Measurements from ENCODE around the gene RGS8.

RGS8 gene

DNA sequence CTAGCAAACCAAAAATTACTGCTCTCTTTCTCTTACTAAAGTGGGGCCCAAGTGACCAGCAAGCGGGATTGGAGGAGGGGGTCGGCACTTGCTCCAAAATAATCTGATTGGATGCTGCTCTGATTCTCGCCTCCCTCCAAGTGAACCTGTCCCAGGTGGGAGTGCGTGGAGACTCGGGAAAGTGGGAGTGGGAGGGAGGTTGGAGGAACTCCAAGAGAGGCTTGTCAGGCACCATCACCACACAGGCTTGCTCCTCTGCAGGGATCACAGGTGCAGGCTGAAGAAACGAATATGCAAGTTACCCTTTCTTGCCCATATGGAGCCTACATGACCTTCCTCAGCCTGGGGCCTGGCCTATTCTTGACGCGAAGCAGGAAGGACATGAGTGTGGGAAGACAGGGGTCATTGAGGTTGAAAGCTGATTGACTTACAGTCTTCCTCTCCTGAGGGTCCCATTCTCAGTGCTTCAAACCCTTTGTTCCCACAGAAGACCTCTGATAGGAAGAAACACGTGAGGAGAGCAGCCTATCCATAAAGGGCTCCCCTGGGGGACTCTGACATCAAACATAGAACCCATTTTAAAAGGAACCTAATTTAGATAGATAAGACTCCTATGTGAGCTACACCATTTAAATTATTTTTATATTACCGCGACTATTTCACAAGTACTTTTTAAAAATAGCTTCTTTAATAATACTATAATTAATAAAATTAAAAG, 14.2 kb downstream of the RGS8 start:
- no peak for DNase-seq

DNA sequence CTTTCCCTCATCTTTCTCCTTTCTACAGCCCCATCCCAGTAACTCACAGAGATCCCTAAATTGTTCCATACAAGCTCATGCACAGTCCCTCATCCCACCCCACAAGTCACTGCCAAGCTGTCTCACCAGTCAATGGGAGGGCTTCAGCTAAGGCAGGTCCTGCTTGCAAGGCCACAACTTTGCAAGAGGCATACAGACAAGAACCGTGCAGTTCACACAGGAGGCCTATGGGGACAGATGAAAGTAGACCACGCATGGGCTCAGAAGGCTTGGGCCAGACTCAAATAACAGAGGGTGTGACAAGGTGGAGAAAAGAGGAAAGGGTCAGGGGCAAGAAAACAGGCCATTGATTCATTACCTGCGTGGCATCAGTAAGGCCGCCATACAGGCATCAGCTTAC, 15.1 kb downstream of the RGS8 start:
- DNase-seq: no peak

DNA sequence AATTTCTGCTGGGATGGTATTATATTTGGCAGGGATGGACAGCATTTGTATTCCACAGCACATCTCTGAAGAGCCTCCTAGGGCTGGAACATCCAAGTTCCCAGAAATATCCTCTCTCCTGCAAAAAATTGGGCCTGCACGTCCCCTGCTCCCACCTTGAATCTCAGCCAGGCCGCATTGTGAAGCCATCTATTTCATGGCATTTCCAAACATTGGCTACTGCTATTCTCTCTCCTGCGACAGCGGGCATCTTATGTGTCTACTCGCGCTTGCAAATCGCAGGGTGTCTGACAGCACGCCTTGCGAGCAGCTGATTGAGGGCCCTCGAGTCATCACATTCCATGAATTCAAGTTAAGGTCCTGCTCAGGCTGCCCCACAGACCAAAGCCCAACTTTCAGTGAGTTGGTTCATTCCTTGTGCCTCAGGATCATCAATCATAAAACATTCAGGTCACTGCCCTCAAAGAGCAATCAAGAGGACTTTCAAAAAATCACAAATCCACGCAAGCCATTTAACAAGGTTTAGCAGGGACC, 15.8 kb downstream of the RGS8 start:
- no peak for DNase-seq

DNA sequence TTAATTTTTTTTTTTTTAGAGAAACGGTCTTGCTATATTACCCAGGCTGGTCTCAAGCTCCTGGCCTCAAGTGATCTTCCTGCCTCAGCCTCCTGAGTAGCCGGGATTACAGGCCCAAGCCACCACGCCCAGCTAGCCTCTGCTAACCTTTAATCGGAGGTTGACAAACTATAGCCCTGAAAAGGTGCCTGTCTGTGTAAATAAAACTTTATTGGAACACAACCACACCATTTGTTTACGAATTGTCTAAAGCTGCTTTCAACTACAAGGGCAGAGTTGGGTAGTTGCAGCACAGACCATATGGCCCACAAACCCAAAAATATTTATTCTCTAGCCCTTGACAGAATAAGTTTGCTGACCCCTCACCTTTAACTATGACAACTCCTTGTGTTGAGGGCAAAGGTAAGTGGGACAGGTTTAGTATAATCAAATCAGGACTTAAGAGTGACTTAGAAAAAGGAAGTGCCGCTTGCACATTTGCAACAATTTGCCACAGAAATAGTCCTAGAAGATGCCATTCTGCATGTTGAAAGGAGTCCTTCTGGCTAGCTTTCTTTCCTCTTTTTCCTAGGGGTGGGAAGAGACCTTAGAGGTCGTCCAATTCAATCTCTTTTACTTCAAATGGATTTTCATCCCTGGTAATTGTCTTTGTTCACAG, 16.4 kb downstream of the RGS8 start:
- no peak for DNase-seq

DNA sequence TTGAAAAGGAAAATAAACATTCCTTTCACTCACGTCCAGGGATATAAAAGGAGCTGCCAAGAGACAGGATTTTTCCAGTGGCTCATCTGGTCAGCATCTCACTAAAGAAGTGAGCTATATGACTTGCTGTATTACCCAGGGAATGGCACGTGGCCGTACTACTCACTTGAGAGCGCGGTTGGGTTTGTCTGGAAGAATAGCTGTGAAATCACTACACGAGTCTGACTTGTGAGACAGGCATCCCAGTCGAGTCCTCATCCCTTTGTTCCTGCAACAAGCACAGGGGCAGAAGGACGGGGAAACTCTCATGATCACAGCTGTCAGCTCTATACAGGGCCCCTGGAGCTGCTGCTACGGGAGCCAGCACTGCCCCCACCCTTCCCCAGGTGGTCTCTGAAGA, 17.7 kb downstream of the RGS8 start:
- DNase-seq: no peak

DNA sequence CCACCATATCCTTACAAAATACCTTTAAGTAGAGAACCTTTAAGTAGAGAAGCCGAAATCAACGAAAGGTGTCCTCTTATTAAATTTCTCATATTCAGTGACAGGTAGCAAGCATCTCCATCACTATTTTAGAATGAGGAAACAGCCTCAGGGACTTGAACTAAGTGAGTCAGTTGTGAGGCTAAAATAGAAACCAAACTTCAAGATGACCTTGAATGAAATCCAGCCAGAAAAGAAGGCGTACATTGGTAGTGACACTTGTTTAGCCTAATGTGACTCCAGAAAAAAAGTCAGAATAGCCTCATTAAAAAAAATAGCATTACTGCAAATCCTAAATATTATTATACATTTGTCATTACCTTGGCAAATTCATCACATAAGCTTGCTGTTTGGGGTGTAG, 20.1 kb downstream of the RGS8 start:
- DNase-seq: no peak

DNA sequence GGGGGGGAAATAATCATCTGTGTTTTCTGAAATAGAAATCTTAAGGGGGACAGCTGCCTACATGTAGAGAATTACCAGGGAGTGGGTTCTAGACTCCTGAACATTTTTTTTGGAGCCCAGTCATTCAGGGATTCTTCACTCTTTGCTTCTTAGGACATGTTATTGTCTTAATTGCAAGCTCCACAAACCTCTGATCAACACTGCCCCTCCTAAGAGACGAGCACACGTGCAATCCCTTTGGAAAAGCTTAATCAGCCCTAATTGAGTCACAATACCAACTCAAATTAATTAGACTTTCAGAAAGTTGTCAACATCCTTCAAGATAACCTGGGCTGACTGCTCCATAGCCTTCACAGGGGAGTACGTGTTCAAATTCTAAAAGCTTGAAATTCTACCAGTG, 21.4 kb downstream of the RGS8 start:
- DNase-seq: no peak

DNA sequence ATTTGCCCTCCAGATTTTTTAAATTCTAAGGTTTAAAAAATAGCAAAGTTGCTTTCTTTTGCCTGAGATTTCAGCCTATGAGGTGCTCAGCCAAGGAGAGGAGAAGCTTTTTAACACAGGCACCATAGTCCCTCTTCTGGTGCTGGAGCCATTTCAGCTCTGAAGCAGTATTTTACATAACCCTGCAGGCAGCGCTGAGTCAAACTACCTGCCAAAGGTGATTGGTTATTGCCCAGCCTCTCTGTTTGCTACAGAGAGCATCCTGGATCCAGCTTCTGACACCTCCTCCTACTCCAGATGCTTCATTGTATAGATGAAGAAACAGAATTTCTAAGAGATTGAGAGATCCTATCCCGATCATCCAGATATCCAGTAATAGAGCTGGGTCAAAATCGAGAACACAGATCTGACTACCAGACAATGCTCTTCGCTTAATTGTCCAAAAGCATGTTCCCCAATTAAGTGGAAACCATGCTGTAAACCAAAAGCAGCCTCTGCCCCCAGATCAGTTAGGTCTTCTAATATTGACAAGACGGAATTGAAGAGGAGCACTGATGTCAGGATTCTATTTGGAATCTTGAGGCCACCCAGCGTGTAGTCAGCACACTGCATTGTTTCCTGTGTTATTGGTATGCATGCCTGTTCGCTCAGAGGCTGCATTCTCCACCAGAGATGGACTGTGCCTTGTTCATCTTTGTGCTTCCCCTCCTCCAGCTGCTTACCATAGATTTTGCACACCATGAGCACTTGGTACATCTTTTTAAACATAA, 22.1 kb downstream of the RGS8 start:
- no peak for DNase-seq

DNA sequence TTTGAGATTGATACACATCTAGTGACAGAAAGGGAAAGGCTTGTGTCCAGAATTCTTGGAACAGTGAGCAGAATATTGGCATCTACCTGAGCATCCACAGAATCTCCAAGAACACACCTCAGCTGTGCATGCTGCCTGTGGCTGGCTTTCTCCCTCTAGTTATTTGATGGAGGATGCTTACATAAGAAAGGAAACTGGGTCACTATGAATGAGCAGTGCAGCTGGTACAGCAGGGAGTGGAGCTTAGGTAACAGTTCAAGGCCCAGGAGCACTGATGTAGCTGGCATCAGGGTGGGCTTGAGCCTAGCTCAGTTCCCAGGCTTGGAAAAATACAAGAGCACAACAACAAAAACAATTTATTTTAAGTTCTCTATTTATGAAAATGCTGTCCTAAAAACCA, 26.3 kb downstream of the RGS8 start:
- no peak for DNase-seq

DNA sequence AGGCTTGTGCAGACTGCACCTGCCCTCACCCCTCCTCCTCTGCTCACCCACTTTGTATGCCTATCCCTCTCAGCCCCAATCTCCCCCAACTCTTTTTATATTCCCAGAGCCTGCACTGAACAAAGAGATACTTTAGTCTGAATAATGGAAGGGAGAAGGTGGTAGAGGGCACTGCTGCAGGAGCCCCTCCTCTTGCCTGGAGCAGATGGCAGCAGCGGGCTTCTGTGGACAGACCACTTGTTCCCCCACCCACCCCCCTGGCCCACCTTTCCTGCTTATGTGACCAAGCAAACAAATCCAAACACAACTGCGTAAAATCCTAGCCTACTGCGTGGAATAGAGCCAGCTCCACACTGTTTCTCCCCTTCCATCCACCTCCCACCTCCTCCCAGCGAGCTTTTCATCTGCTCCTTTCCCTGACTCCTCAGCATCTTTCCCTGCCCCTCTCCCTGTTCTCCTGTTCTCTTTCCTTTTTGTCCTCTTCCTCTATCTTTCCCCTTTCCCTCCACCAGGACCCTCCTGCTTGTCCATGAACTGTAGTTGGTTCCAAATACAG, 27.5 kb downstream of the RGS8 start:
- no peak for DNase-seq

DNA sequence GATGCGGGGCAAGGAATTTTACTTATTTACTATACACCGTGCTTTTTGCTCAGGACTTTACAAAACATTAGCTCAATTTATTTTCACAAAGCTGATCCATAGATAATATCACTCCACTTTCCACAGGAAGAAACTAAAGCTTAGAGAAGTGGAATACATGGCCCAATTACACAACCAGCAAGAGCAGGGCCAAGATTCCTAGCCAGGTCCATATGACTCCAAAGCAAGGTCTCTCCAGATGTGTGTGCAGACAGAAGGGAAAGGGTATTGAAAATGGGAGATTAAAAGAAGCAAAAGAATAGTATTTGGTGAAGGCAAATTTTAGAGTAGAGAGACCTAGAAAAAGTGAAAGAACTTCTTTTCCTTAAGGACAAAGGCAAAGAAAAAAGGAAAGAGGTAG, 30.4 kb downstream of the RGS8 start:
- no peak for DNase-seq

DNA sequence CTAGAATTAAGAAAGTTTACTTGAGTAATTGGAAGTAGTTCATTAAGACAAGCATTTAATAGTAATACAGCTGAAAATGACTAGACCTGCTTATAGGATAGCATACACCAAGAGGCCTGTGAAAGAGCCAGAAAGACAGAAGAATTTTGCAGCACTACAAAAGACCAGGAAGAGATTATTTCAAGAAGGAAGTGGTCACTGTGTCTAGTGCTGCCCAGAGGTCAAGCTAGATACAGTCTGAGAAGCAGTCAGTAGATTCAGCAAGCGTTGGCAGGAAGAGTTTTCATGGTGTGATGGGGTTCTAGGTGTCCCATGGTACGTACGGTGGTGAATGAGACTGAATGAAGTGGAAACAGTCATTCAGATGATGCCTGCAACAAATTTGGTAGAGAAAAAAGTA, 31.5 kb downstream of the RGS8 start:
- DNase-seq: no peak

DNA sequence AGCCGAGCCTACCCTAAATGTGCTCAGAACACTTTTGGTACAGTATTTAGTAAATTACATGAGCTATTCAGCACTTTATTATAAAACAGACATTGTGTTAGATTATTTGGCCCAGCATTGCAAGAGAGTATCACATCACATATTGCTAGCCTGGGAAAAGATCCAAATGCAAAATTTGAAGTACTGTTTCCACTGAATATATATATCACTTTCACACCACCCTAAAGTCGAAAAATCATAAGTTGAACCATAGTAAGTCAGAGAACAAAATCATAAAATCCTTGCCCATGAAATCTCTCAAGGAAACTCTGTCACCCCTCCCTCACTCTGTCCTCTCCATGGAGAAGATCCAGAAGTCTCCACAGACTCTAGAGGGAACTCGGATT, 33.1 kb downstream of the RGS8 start:
- no peak for DNase-seq

DNA sequence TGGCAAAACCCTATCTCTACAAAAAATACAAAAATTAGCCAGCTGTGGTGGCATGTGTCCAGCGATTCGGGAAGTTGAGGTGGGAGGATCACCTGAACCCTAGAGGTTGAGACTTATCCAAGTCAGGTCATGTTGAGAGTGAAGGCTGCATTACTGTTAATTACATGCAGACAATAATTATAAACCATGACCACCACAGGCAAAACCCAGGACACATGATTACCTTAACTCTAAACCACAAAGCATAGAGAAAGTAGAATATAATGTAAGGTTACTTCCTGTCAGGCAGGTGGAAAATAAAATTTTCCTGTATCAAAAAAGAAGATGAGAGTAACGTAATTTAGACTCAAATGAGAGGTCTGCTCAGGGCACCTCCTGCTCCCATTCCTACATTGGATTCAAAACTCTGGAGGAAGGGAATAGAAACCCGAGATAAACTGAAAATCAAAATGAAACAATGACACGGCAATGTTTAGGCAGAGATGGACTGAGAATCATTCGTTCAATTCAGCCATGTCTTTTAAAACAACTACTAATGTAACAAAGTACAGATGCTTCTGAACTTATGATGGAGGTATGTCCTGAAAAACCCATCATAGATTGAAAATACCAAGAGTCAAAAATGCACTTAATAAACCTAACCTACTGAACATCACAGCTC, 33.6 kb downstream of the RGS8 start:
- DNase-seq: no peak

DNA sequence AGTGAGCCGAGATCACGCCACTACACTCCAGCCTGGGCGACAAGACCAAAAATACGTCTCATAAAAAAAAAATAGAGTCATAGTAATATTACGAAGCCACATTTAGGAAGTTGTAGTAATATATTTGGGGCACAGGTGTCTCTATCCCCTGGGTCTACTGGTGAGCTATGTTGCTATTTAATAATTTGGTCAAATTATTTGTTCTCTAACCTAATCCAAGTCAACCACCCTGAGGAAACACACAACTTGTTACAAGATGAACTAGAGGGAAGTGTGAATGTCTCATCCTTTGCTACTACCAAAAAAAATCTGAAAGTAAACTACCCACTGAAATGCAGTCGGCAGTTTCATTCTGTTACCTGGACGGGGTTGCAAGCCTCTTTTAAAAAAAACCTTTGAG, 35.3 kb downstream of the RGS8 start:
- DNase-seq: no peak

DNA sequence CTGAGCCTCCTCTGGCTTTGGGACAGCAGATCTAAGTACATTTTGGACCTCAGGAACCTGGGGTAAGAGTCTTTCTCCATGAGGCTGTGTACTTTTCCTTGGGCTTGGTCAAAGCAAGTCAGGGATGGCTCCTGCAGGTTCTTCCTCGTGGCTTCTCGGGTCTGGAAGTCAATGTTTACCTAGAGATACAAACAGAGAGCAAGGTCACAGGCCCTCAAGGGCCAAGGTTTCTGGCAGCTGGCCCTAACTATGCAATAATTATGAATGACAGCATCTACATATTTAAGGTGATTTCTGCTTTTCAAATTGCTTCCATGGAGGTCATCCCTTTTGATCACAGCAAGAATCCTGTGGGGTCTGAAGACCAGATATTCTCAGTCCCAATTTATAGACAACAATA, 37.6 kb downstream of the RGS8 start:
- no peak for DNase-seq

DNA sequence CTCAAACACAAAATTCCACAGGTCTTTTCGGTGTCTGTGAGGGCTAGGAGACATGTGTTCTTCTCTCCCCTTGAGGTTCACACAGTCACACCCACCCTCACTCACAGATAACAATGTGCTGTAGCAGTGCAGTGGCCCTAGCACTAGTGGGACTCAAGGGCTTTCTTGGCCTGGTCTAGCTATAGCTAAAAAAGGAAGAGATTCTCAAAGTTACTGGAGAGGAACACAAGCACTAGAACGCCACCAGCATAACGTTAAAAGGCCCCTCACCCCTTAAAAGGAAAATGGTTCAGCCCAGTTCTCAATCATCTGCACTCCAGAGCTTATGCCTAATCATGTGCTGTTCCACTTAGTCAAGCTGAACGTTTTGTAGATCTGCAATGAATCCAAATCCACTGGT, 39.5 kb downstream of the RGS8 start:
- DNase-seq: no peak

DNA sequence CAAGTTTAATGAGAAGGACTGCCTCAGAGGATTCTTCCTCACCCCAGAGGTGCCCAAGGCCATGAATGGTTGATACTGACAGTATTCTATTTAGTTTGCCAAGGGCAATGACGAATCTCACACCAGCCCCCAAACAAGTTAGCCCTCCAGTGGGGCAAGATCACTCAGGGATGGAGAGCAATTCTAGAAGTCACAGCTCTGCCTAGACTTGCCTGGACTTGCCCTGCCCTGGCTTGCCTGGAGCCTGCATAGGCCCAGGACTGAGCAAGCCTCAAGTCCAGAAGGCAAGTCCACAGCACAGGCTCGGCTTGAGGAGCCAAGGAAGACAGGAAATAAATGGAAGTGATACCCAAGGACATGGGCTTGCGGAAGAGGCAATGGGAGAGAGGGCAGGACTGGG, 40.7 kb downstream of the RGS8 start:
- no peak for DNase-seq

DNA sequence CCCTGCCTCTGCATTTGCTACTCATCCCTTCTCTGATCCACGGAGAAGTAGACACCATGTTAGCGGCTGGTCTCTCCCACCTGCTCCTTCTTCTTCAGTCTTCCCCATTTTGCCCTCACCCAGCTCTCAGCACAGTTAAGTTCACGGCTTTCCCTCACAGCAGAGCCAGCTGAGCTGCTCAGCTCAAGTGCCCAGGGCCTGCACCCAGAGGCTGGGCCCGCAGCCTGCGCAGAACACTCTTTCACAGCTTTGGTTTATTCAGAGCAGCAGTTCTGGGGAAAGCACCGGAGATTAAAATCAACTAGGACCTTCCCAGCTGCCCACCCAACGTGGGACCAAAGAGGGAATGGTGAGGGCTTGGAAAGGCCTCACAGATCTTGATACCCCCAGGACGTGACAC, 41.9 kb downstream of the RGS8 start:
- no peak for DNase-seq

DNA sequence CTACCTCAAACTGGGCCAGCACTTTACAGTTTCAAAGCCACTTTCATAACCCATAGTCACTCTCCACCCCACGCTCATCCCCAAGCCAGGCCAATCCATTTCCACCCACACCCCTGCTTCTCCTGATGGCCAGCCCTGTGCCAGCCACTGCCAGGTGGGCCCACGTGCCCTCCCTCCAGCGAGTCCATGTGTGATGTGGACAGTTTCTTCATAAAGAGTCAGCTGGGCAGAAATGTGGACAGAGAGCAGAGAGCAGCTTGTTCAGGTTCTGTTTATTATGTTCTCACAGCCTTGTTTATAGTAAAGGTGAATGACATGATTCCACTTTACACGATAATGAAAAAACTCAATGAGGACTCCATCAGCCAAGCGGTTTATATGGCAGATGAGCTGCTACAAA, 42.8 kb downstream of the RGS8 start:
- DNase-seq: no peak

DNA sequence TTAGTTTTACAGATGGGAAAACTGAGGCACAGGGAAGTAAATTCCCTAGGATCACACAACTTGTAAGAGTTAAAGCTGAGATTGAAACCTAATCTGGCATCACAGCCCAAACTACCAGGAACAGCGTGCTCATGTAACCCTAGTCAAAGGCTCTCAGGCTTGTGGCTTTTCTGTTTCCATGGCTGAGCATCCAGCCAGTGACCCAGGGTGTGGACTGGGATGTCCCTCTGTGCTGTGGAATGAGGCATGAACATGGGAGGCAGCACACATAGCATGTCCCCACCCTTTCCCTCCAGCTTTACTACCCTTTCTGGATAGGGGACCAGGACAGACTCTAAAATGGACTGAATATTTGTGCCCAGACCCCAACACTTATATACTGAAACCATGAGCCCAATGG, 45.1 kb downstream of the RGS8 start:
- no peak for DNase-seq

DNA sequence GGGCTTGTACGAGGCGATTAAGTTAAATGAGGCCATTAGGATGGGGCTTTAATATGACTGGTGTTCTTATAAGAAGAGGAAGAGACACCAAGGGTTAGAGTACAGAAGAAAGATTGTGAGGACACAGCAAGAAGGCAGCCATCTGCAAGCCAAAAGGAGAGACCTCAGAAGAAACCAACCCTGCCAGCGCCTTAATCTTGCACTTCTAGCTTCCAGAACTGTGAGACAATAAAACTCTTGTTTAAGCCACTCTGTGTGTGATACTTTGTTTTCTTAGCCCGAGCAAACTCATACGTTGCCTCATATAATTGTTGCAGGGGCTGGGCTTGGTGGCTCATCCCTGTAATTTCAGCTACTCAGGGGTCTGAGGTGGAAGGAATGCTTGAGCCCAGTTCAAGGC, 46.6 kb downstream of the RGS8 start:
- no peak for DNase-seq

DNA sequence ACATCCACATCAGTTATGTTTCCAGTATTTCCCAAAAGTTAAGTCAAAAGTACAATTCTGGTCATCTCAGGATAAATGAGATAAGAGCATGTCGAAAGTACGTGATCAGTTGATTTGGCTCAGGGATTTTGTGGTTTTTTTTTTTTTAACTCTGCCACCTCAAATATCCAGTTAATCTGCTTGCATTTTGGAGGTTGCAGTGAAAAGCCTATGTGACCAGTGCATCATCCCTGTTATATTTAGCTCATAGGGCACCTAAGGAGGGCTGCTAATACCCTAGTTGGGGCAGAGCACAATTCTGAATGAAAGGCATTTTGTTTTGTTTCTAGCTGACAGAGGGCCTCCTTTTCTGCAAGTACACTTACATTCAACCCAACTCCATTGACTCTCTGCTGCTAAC, 48.5 kb downstream of the RGS8 start:
- DNase-seq: no peak
